AG10803 (cell line): ENCODE measurements around the gene CALY.
"Not testable (repeated sequence)": the region's sequence is repeated elsewhere in the genome, so short reads cannot be mapped to it uniquely, and the experiment has no call there.

Experiments
- DNase-seq: peaks from one replicate; pipeline ENCODE4 v3.0.0; 2010; ENCODE audit warnings: low read depth
- H3K4me3 ChIP-seq: 2 replicates; pipeline ENCODE4 v1.5.1; 2011; ENCODE audit warnings: mild to moderate bottlenecking, low read length, control low read depth
- TF ChIP-seq, protein P1 (sequence below): conservative IDR thresholded peaks from 2 replicates; pipeline ENCODE4 v1.5.1; 2011; ENCODE audit warnings: mild to moderate bottlenecking, low read length, control low read depth, inconsistent platforms

The CALY gene

DNA sequence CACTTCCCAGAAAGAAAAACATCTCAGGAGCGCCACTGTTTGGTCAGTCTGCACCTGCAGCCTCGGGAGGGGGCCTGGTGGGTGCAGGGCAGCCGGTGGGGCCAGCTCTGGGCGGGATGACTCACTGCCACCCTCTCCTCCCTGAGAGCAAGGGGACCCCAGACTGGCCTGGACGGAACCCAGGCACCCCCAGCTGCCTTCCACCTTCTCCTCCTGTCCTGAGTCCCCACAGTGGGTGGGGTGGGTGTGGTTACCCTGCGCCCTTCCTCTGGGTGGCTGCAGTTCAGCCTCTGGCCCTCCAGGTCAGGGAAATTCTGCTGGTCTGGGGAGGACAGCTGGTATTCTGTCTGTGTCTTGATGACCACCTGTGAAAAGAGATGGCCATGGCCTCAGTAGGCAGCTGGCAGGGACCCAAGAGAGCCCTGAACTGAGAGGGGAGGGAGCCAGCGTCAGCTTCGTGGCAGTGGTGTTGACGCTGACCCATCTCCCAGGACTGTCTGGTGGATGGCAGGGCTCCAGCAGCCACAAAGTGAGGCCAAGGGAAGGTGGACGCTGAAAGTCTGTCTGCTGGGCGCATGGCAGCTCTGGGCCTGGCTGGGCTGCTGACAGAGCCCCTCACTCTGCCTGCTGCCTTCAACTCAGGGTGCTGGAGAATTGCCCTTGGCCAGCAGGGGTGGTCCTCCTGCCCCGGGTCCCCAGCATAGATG is 8.9 kb downstream of the CALY start:
- H3K4me3 ChIP-seq: no peak overlapping the region
- DNase-seq: no peak
- TF ChIP-seq, protein P1, sequence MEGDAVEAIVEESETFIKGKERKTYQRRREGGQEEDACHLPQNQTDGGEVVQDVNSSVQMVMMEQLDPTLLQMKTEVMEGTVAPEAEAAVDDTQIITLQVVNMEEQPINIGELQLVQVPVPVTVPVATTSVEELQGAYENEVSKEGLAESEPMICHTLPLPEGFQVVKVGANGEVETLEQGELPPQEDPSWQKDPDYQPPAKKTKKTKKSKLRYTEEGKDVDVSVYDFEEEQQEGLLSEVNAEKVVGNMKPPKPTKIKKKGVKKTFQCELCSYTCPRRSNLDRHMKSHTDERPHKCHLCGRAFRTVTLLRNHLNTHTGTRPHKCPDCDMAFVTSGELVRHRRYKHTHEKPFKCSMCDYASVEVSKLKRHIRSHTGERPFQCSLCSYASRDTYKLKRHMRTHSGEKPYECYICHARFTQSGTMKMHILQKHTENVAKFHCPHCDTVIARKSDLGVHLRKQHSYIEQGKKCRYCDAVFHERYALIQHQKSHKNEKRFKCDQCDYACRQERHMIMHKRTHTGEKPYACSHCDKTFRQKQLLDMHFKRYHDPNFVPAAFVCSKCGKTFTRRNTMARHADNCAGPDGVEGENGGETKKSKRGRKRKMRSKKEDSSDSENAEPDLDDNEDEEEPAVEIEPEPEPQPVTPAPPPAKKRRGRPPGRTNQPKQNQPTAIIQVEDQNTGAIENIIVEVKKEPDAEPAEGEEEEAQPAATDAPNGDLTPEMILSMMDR: no peak

DNA sequence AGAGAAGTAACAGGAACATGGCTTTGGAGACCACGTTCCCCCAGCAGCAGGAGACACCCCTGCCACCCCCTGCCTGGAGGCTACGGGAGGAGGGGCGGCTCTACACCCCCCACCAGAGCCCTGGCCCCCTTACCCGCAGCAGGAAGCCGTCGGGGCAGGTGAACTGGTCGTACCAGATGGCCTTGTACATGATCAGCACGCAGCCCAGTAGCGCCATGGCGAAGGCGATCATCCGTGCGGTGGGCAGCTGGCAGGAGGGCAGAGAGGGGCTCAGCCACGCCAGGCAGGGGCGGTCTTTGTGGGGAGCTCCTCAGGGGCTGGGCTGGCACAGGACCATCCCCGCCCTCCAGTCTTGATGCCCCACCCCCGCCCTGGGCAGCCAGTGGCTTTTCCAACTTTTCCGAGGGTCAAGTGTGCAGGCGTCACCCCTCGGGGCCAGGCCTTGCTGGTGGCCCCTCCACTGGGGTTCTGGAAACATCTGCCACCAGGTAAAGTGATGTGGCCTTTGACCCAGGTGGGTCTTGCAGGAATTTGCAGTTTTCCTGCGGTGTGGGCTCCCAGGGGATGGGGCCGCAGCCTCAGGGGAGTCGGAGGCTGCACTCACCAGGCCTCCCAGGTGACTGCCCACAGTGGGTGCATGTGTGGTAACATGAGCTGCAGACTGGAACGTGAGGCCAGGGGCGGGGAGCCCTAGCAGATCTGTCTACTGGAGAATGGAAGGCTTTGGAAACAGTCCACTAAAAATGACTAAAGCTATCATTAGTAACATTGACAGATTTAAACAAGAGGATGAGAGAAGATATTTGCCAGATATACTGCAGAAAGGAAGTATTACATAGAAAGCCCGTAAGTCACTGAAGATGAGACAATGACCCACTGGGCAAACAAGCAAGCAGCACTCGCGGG is 9.7 kb downstream of the CALY start:
- TF ChIP-seq, protein P1: no peak
- no peak overlapping the region for H3K4me3 ChIP-seq
- DNase-seq: peak; percentile 36

DNA sequence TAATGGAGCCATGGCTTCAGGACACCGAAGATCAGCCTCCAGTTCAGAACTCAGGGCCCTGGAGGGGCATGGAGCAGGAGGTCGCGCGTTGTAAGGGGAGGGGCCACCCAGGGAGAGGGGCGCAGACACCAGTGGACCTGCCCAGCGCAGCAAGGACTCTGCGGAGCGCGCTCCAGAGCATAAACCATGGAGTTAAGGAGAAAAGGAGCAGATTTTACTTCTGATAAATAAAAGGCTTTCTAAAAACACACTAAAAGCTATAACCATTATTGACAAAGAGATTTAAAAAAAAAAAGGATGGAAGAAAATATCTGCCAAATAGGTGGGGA is 10.5 kb downstream of the CALY start:
- TF ChIP-seq, protein P1: no peak
- no peak overlapping the region for H3K4me3 ChIP-seq
- DNase-seq: no peak

DNA sequence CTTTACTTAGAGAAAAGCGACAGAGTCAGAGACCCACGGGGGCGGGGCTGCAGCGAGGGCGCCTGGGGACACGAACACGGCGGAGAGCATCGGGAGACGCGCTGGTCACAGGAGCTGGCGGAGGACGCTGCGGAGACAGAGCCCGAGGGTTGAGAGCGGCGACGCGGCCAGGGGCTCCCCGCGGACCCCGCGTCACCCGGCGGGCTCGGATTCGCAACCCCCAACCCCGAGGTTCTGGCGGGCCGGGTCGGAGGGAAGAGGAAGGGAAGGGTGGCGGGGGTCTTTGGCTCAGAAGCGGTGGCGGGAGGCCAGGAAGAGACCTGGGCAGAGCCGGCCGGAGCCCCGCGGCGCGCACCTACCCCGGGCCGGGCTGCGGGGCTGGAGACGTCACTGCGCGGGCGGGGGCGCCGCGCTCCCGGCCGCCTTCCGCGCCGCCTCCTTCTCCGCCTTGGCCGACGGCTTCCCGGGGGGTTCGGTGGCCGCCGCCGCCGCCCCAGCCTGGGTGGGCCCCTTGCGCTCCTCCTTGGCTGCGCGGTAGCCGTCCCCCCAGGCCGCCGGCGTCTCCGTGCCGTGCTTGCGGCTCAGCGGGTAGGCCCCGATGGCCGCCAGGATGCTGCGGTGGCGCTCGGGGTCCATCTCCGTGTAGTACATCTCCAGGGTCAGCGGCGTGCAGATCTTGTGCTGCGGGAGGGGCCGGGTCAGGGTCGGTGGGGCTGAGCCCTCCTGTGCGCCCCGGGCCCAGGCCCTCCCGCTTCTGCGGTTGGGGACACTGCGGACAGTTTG is 11.1 kb downstream of the CALY start:
- DNase-seq: no peak
- TF ChIP-seq, protein P1: no peak
- H3K4me3 ChIP-seq: peak overlapping the region; percentile 27

DNA sequence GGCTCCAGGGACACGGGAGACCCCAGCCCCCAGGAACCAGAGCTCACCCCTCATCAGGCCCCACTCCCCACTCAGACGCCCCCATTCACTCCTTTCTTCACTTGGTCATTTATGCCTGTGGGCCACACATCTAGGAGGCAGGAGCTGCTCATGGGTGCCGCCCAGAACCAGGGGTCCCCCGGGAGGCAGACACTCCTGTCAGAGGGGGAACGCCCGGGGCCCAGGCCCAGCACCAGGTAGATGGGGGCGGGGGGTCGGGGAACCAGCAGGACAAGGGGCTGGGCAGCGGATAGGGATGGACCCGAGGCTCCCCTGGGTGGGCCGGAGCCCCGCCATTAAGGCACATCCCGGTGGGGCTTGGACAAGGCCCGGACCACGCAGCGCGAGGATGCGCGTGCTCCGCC is 11.8 kb downstream of the CALY start:
- DNase-seq: no peak
- TF ChIP-seq, protein P1: no peak
- H3K4me3 ChIP-seq: no peak overlapping the region

DNA sequence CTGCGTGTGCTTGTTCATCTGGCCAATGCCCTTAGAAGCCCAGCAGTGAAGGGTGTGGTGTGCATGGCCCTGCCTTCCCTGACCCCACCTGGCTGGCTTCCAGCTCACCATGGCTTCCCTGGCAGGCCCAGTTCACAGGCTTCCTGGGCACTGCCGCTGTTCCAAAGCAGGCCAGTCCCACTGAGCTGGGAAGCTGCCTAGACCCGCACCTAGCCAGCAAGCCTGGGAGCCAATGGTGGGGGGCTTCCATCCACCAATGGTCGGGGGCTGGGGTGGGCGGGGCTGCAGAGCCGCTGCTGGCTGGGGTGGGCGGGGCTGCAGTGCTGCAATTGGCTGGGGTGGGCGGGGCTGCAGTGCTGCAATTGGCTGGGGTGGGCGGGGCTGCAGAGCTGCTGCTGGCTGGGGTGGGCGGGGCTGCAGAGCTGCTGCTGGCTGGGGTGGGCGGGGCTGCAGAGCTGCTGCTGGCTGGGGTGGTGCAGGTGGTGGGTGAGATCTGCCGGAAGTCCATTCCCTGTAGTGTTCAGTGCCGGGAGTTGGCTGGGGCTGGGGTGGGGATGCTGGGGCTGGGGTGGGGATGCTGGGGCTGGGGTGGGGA is 12.4 kb downstream of the CALY start:
- TF ChIP-seq, protein P1: no peak
- DNase-seq: peak; percentile 38
- H3K4me3 ChIP-seq: no peak overlapping the region

DNA sequence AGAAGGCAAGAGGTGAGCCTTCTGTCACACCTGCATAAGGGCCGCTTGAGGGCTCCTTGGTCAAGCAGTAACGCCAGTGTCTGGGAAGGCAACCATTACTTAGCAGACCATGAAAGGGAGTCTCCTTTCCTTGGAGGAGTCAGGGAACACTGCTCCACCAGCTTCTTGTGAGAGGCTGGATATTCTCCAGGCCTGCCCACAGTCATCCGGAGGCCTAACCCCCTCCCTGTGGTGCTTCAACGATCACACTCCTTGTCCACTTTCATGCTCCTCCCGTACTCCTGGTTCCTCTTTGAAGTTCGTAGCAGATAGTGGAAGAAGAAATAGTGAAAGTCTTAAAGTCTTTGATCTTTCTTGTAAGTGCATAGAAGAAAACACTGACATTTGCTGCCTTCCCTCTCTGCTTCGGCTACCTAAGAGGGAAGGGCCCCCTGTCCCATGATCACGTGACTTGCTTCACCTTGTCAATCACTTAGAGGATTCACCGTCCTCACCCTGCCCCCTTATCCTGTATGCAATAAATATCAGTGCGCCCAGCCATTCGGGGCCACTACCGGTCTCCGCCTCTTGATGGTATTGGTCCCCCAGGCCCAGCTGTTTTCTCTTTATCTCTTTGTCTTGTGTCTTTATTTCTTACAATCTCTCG is 14.5 kb downstream of the CALY start:
- DNase-seq, H3K4me3 ChIP-seq: not testable (repeated sequence)

DNA sequence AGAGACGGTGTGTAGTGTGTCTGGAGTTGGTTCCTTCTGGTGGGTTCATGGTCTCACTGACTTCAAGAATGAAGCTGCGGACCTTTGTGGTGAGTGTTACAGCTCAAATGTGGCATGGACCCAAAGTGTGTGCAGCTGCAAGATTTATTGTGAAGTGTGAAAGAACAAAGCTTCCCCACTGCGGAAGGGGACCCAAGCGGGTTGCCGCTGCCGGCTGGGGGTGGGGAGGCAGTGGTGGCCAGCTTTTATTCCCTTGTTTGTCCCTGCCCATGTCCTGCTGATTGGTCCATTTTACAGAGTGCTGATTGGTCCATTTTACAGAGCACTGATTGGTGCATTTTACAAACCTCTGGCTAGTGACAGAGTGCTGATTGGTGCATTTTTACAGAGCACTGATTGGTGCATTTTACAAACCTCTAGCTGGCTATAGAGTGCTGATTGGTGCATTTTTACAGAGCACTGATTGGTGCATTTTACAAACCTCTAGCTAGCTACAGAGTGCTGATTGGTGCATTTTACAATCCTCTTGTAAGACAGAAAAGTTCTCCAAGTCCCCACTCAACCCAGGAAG is 15.8 kb downstream of the CALY start:
- not testable (repeated sequence) for DNase-seq, H3K4me3 ChIP-seq
